ENCODE results near the gene SYNDIG1. TPM values are rescaled to one million over a fixed set of nuclear protein-coding genes. Genes with fewer than 3 reads are reported as not detected.

The SYNDIG1 gene
- total and polyA plus RNA-seq, 2 of the 4 experiments (the other 2 are of a cell fraction) = not detected

GRCh38 chr20:24614341-24614740 is 144.9 kb downstream of the SYNDIG1 start:
- ChIA-PET CTCF (no interaction called here), POLR2A (ENCODE audit: unreplicated experiment) (no interaction called here)
- no peak for TF ChIP-seq BHLHE40 (IDR thresholded peaks at IDR 0.05; ENCODE audit: low read depth, low read length)
- no peak for TF ChIP-seq RCOR1 (IDR thresholded peaks at IDR 0.05; ENCODE audit: insufficient replicate concordance, low read length)
- TF ChIP-seq NFE2L2 (IDR thresholded peaks at IDR 0.05; ENCODE audit: low read depth, low read length) = no peak
- TF ChIP-seq MXI1 (IDR thresholded peaks at IDR 0.05; ENCODE audit: borderline replicate concordance, low read depth, low read length) = no peak
- TF ChIP-seq CEBPB (IDR thresholded peaks at IDR 0.05; ENCODE audit: low read depth, low read length) = no peak
- TF ChIP-seq FOS (IDR thresholded peaks at IDR 0.05; ENCODE audit: low read depth, low read length) = no peak
- WGBS, 2 experiments (ENCODE audit: extremely low coverage in 2 of 2, insufficient read length in 1 of 2) = no CpG with 5 or more reads among the region's 1 CpG
- Histone ChIP-seq H4K20me1 (ENCODE audit: insufficient read depth, low read length) (no peaks in the 10 kb centered on the region), H3K9me1 (ENCODE audit: insufficient read depth, low read length) (no peaks in the 10 kb centered on the region), H3K4ac (ENCODE audit: low read depth, low read length) (no peak overlapping the region), H2AK5ac (ENCODE audit: low read depth, low read length) (no peak overlapping the region), H2BK15ac (ENCODE audit: low read depth, low read length) (no peak overlapping the region), H3K9me3 (ENCODE audit: control insufficient read depth, insufficient read depth, low read length) (no peaks in the 10 kb centered on the region), H2AFZ (replicated peaks; ENCODE audit: low read length, poor library complexity) (no peak overlapping the region), H3K79me1 (ENCODE audit: low read depth in 1 of 2, low read length in 2 of 2) (no peaks in the 10 kb centered on the region), H3K56ac (ENCODE audit: extremely low read depth, insufficient read depth, low read length) (no peak overlapping the region), H4K5ac (ENCODE audit: low read depth, low read length) (no peak overlapping the region), H3K4me1 (ENCODE audit: control insufficient read depth, insufficient read depth, low read length) (no peaks in the 10 kb centered on the region), H3K9ac (ENCODE audit: low read depth, low read length) (no peak overlapping the region), H4K8ac (ENCODE audit: low read depth in 2 of 2, low read length in 2 of 2) (no peak overlapping the region), H3K14ac (replicated peaks; ENCODE audit: low read depth, low read length) (no peak overlapping the region), H2BK120ac (ENCODE audit: low read depth, low read length) (no peak overlapping the region), H3K18ac (ENCODE audit: low read depth, low read length) (no peak overlapping the region), H2BK20ac (ENCODE audit: low read depth, low read length) (no peak overlapping the region), H3K36me3 (ENCODE audit: control insufficient read depth, insufficient read depth, low read length) (no peaks in the 10 kb centered on the region), H3K27ac (ENCODE audit: insufficient read depth, low read length) (no peak overlapping the region), H3K4me2 (ENCODE audit: low read depth, low read length) (no peak overlapping the region), H2AK9ac (replicated peaks; ENCODE audit: low read depth, low read length, poor library complexity) (no peak overlapping the region), H3K27me3 (ENCODE audit: control insufficient read depth, insufficient read depth, low read length) (peaks cover 23% of the 10 kb centered on the region), H2BK5ac (ENCODE audit: low read depth, low read length, poor library complexity, severe bottlenecking) (no peak overlapping the region), H4K91ac (ENCODE audit: insufficient read depth, low read depth, low read length) (no peak overlapping the region), H3K4me3 (ENCODE audit: insufficient read depth, low read depth, low read length) (no peak overlapping the region), H3K23ac (ENCODE audit: low read depth, low read length) (no peak overlapping the region)
- DNase-seq = no peak
- intact Hi-C loops (cut with micrococcal nuclease) (no loop called here), dilution Hi-C loops (cut with HindIII; ENCODE audit: low sequenced_read_pairs, unreplicated experiment) (no loop called here), in situ Hi-C loops (cut with MboI; ENCODE audit: low sequenced_read_pairs) (no loop called here)
- BruUV-seq (replicated peaks) = no TSS peak
- ATAC-seq (ENCODE audit: low read depth) = no peak

Measured in IMR-90 (cell line).